HCT116 (cell line): ENCODE measurements around the gene FAM228B. TPM values are rescaled to one million over a fixed set of nuclear protein-coding genes. Genes with fewer than 3 reads are reported as not detected.

Source experiments
- ATAC-seq: fragments of 200-7000 bp; cut with Tn5 transposase; 2 replicates; pipeline ENCODE4 v1.9.1; 2020; ENCODE audit warnings: mild to moderate bottlenecking, moderate library complexity
- BruUV-seq: library from RNA; stranded (reverse); fragments of 400-500 nt; replicated peaks from 2 replicates; lab custom pipeline; 2021; lab: Mats Ljungman, UMichigan
- CTCF ChIA-PET: fragments of 300-600 bp; sonication (Branson Sonifier 250); formaldehyde crosslinking; loops from one replicate; lab custom pipeline; 2021; ENCODE audit warnings: antibody characterized with exemption; lab: Charles Lee
- POLR2A ChIA-PET: fragments of 300-600, 350-600 bp; sonication (Branson Sonifier 250); formaldehyde crosslinking; loops from one replicate; lab custom pipeline; 2021; ENCODE audit warnings: antibody characterized with exemption; lab: Charles Lee
- RAD21 ChIA-PET, 2 experiments: fragments of 300-600 bp; sonication (Branson Sonifier 250); formaldehyde crosslinking; loops; one replicate each; lab custom pipeline; 2023; ENCODE audit warnings: low total read pairs in 2 of 2; ENCODE audit not compliant: uncharacterized antibody in 2 of 2, unreplicated experiment in 2 of 2, low non-redundant PET in 1 of 2; lab: Charles Lee
- DNase-seq: peaks from one replicate; pipeline ENCODE4 v3.0.0-alpha.2; 2010; ENCODE audit warnings: low read depth, low spot score
- H2AFZ ChIP-seq: fragments of 200-600 bp; shearing (Covaris generic), sonication (generic); 2 replicates; pipeline ENCODE4 v1.6.1; 2017; ENCODE audit warnings: low read depth, mixed run types, mixed read lengths, antibody characterized with exemption, low read length; ENCODE audit not compliant: poor library complexity, severe bottlenecking
- H3K27ac ChIP-seq: 2 replicates; pipeline ENCODE4 v1.5.1; 2012; ENCODE audit warnings: low read depth, low read length
- H3K27me3 ChIP-seq: fragments of 200-600 bp; sonication (generic); 2 replicates; pipeline ENCODE4 v1.6.1; 2016; ENCODE audit warnings: mixed run types, low read length, mixed read lengths; ENCODE audit not compliant: insufficient read depth
- H3K36me3 ChIP-seq, 2 experiments: fragments of 200-500 bp in 1 of 2; fragments of 200-600 bp in 1 of 2; sonication (Bioruptor generic) in 1 of 2; sonication (generic) in 1 of 2; 2 replicates each; pipeline versions ENCODE4 v1.5.1 to v1.6.1; 2014 to 2016; ENCODE audit warnings: low read length in 2 of 2, inconsistent platforms in 1 of 2, mixed read lengths in 1 of 2, mixed run types in 1 of 2; ENCODE audit not compliant: insufficient read depth in 2 of 2, control insufficient read depth in 1 of 2
- H3K4me1 ChIP-seq, 2 experiments: fragments of 200-600 bp in 1 of 2; sonication (generic) in 1 of 2; 2 replicates each; pipeline versions ENCODE4 v1.5.1 to v1.6.1; 2012 to 2017; ENCODE audit warnings: low read length in 2 of 2, inconsistent platforms in 1 of 2, mild to moderate bottlenecking in 1 of 2, mixed read lengths in 1 of 2, mixed run types in 1 of 2, moderate library complexity in 1 of 2; ENCODE audit not compliant: insufficient read depth in 2 of 2, control insufficient read depth in 1 of 2
- H3K4me2 ChIP-seq: fragments of 200-600 bp; sonication (generic); 2 replicates; pipeline ENCODE4 v1.6.1; 2017; ENCODE audit warnings: mixed run types, low read length, mixed read lengths
- H3K4me3 ChIP-seq, 2 experiments: fragments of 200-600 bp in 1 of 2; sonication (generic) in 1 of 2; replicated peaks in 1 of 2; 2 replicates each; pipeline ENCODE4 v1.5.1; 2011 to 2016; ENCODE audit warnings: low read length in 2 of 2, control low read depth in 1 of 2, low read depth in 1 of 2, mild to moderate bottlenecking in 1 of 2, mixed read lengths in 1 of 2, mixed run types in 1 of 2
- H3K79me2 ChIP-seq: fragments of 200-600 bp; sonication (generic); 2 replicates; pipeline ENCODE4 v1.6.1; 2017; ENCODE audit warnings: mild to moderate bottlenecking, mixed run types, low read length, moderate library complexity, mixed read lengths; ENCODE audit not compliant: insufficient read depth
- H3K9ac ChIP-seq: fragments of 200-600 bp; sonication (generic); 2 replicates; pipeline ENCODE4 v1.6.1; 2016; ENCODE audit warnings: low read length, mixed read lengths
- H3K9me2 ChIP-seq: fragments of 200-600 bp; sonication (generic), shearing (Covaris generic); 2 replicates; pipeline ENCODE4 v1.6.1; 2017; ENCODE audit warnings: mixed run types, mild to moderate bottlenecking, moderate library complexity; ENCODE audit not compliant: insufficient read depth
- H3K9me3 ChIP-seq, 2 experiments: fragments of 200-500 bp in 1 of 2; fragments of 200-600 bp in 1 of 2; sonication (Bioruptor generic) in 1 of 2; sonication (generic) in 1 of 2; 2 replicates each; pipeline ENCODE4 v1.6.1; 2014 to 2017; ENCODE audit warnings: low read length in 2 of 2, mixed read lengths in 2 of 2, inconsistent platforms in 1 of 2, low read depth in 1 of 2, mild to moderate bottlenecking in 1 of 2, mixed run types in 1 of 2, moderate library complexity in 1 of 2; ENCODE audit not compliant: control insufficient read depth in 1 of 2, insufficient read depth in 1 of 2
- H4K20me1 ChIP-seq: fragments of 200-600 bp; sonication (generic), shearing (Covaris generic); 2 replicates; pipeline ENCODE4 v1.6.1; 2017; ENCODE audit warnings: mixed run types, mild to moderate bottlenecking, moderate library complexity; ENCODE audit not compliant: insufficient read depth
- ATF3 ChIP-seq: IDR thresholded peaks from 2 replicates; pipeline ENCODE4 v1.6.1; 2012
- CBX3 ChIP-seq: IDR thresholded peaks from 2 replicates; pipeline ENCODE4 v1.6.1; 2012; ENCODE audit warnings: low read depth
- CEBPB ChIP-seq: IDR thresholded peaks from 2 replicates; pipeline ENCODE4 v1.6.1; 2012; ENCODE audit warnings: low read depth
- CTCF ChIP-seq, 3 experiments: fragments of 200-600 bp in 1 of 3; sonication (generic) in 1 of 3; IDR thresholded peaks in 2 of 3; conservative IDR thresholded peaks in 1 of 3; 2 replicates each; pipeline ENCODE4 v1.5.1; 2012 to 2017; ENCODE audit warnings: low read depth in 2 of 3, low read length in 2 of 3, antibody characterized with exemption in 1 of 3, borderline replicate concordance in 1 of 3, control low read depth in 1 of 3, mild to moderate bottlenecking in 1 of 3, mixed read lengths in 1 of 3, mixed run types in 1 of 3, moderate library complexity in 1 of 3; ENCODE audit not compliant: insufficient read depth in 1 of 3
- EZH2 ChIP-seq: fragments of 200-600 bp; sonication (generic); IDR thresholded peaks from 2 replicates; pipeline ENCODE4 v1.6.1; 2017; ENCODE audit warnings: antibody characterized with exemption, mixed run types
- FOSL1 ChIP-seq: IDR thresholded peaks from 2 replicates; pipeline ENCODE4 v1.6.1; 2012; ENCODE audit warnings: low read depth
- MAX ChIP-seq: IDR thresholded peaks from 2 replicates; pipeline ENCODE4 v1.6.1; 2012
- POLR2A ChIP-seq: IDR thresholded peaks from 2 replicates; pipeline ENCODE4 v1.7.0; 2011; ENCODE audit warnings: borderline replicate concordance; ENCODE audit not compliant: insufficient read depth, insufficient read length; ENCODE audit errors: extremely low read depth
- RAD21 ChIP-seq: IDR thresholded peaks from 2 replicates; pipeline ENCODE4 v1.6.1; 2012; ENCODE audit warnings: low read depth, mild to moderate bottlenecking
- SIN3A ChIP-seq: IDR thresholded peaks from 2 replicates; pipeline ENCODE4 v1.6.1; 2012; ENCODE audit warnings: low read depth
- TCF7L2 ChIP-seq: IDR thresholded peaks from 2 replicates; pipeline ENCODE4 v1.7.0; 2011; ENCODE audit warnings: borderline replicate concordance, inconsistent platforms; ENCODE audit not compliant: insufficient read depth, insufficient read length; ENCODE audit errors: extremely low read depth
- YY1 ChIP-seq: IDR thresholded peaks from 2 replicates; pipeline ENCODE4 v1.6.1; 2011; ENCODE audit warnings: low read length, low read depth, moderate library complexity, mild to moderate bottlenecking; ENCODE audit not compliant: insufficient replicate concordance; ENCODE audit errors: extremely low read depth
- ZBTB33 ChIP-seq: IDR thresholded peaks from 2 replicates; pipeline ENCODE4 v1.6.1; 2011; ENCODE audit warnings: mild to moderate bottlenecking, low read length, moderate library complexity; ENCODE audit not compliant: insufficient replicate concordance; ENCODE audit errors: extremely low read depth
- ZFX ChIP-seq: fragments of 450-650 bp; IDR thresholded peaks from 2 replicates; pipeline ENCODE4 v1.6.1; 2017
- ZNF274 ChIP-seq: fragments of 200-500 bp; sonication (Bioruptor generic); IDR thresholded peaks from 2 replicates; pipeline ENCODE4 v1.6.1; 2014; ENCODE audit warnings: mild to moderate bottlenecking, low read depth, low read length, inconsistent platforms
- intact Hi-C: fragments of 100-400 bp; cut with micrococcal nuclease; formaldehyde crosslinking; loops from 2 replicates; pipeline ENCODE4 v1.10.0; 2022
- total RNA-seq: library from RNA; stranded (reverse); gene quantifications from one replicate; pipeline ENCODE4 v1.2.1, GENCODE V29; 2021; ENCODE audit not compliant: unreplicated experiment

FAM228B gene
- total RNA-seq, 1 experiment from 2014 or later, result 5.6 TPM

GRCh38 chr2:24206714-24207113 lies 83.4 kb downstream of the FAM228B start:
- POLR2A ChIA-PET, result no interaction called here
- Histone ChIP-seq H3K4me3 (no peak overlapping the region), H3K9me2 (no peaks in the 10 kb centered on the region), H3K27me3 (no peaks in the 10 kb centered on the region), H3K79me2 (no peaks in the 10 kb centered on the region), H3K4me2 (no peak overlapping the region), H2AFZ (no peak overlapping the region), H3K9ac (no peak overlapping the region), H3K9me3 (no peaks in the 10 kb centered on the region), H3K4me1 (no peaks in the 10 kb centered on the region), H4K20me1 (no peaks in the 10 kb centered on the region), H3K27ac (no peak overlapping the region), H3K36me3 (no peaks in the 10 kb centered on the region; a peak in 1 of 4 replicates)
- ATAC-seq (no peak), DNase-seq (no peak)
- TF ChIP-seq CBX3 (no peak), POLR2A (no peak), SIN3A (no peak), ZFX (no peak), RAD21 (no peak), EZH2 (no peak), YY1 (no peak), ATF3 (no peak), ZNF274 (no peak), MAX (no peak), ZBTB33 (no peak), CTCF (IDR thresholded peaks at IDR 0.05 in 2 of 3, conservative IDR thresholded peaks at IDR 0.05 in 1 of 3; ENCODE audit: borderline replicate concordance in 1 of 3, insufficient read depth in 1 of 3, low read depth in 2 of 3, low read length in 2 of 3) (no peak), TCF7L2 (no peak), FOSL1 (no peak), CEBPB (no peak)
- RAD21 ChIA-PET, result no interaction called here
- CTCF ChIA-PET, result no interaction called here
- intact Hi-C loops, result no loop called here
- BruUV-seq, result no TSS peak
